ENCODE data around the gene SLC35E4.

Gene SLC35E4

GRCh38 chr22:30605449-30606110 lies 30.0 kb upstream of the SLC35E4 start:
- Histone ChIP-seq H3K36me3 (ENCODE audit: control insufficient read depth, low read length) (no peaks in the 10 kb centered on the region), H3K4me1 (ENCODE audit: control insufficient read depth, low read length) (peaks cover 51% of the 10 kb centered on the region), H4K20me1 (ENCODE audit: control insufficient read depth, insufficient read depth, low read depth, low read length) (no peaks in the 10 kb centered on the region), H3F3A (ENCODE audit: control insufficient read depth, insufficient read depth) (peaks cover 2% of the 10 kb centered on the region; the same call in 1 of the 2 replicates), H3K79me2 (ENCODE audit: control insufficient read depth, low read length) (no peaks in the 10 kb centered on the region), H3K4me2 (ENCODE audit: low read length) (peak overlapping the region; percentile 70), H3K9me3 (ENCODE audit: control insufficient read depth, insufficient read depth, low read length) (no peaks in the 10 kb centered on the region), H3K27ac (ENCODE audit: low read depth, low read length) (no peak overlapping the region), H3K9me2 (replicated peaks; ENCODE audit: control insufficient read depth, low read length) (no peaks in the 10 kb centered on the region), H3K27me3 (ENCODE audit: control insufficient read depth, low read length) (no peaks in the 10 kb centered on the region), H3K4me3 (ENCODE audit: low read length) (peak overlapping the region; percentile 37)
- no peak for TF ChIP-seq EZH2phosphoT487 (IDR thresholded peaks at IDR 0.05; ENCODE audit: borderline replicate concordance, low read length)
- TF ChIP-seq, protein P1, sequence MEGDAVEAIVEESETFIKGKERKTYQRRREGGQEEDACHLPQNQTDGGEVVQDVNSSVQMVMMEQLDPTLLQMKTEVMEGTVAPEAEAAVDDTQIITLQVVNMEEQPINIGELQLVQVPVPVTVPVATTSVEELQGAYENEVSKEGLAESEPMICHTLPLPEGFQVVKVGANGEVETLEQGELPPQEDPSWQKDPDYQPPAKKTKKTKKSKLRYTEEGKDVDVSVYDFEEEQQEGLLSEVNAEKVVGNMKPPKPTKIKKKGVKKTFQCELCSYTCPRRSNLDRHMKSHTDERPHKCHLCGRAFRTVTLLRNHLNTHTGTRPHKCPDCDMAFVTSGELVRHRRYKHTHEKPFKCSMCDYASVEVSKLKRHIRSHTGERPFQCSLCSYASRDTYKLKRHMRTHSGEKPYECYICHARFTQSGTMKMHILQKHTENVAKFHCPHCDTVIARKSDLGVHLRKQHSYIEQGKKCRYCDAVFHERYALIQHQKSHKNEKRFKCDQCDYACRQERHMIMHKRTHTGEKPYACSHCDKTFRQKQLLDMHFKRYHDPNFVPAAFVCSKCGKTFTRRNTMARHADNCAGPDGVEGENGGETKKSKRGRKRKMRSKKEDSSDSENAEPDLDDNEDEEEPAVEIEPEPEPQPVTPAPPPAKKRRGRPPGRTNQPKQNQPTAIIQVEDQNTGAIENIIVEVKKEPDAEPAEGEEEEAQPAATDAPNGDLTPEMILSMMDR (IDR thresholded peaks at IDR 0.05; ENCODE audit: low read depth, low read length, poor library complexity, severe bottlenecking): peak; percentile 89

DNA sequence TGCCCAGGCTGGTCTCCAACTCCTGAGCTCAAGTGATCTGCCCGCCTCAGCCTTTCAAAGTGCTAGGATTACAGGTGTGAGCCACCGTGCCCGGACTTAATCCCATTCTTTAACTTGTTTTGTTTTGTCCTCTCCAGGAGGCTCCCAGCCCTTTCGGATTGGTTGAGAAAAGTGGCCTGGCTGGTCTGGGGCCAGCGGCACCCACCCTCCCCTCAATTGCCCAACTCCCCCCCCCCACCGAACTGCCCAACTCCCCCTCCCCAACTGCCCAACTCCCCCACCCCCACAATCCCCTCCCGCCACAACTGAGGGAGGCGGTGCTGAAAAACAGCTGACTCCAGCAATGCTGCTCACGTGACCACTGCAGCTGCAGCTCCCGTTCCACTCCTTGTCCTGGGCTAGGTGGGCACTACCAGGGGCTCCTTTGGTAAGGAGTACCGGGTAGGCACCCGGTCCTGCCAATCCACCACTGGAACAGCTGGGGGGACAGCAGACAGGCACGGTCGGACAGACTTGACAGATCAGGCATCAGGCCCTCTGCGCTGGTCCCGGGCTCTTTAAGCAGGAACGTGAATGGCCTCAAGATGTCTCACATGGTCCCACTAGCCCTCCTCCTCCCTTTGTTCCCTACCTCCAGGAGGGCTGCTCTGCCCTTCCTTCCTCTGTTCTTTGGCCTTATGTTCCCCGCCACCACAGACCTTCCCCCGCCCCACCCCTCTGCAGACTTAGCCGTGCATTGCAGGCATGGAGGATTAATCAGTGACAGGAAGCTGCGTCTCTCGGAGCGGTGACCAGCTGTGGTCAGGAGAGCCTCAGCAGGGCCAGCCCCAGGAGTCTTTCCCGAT lies 28.9 kb upstream of the SLC35E4 start, which contains the start of gene TCN2:
TCN2 (plus strand) TSS at position 720 of the 845 bp plus-strand sequence. CDS start 158 bp downstream, outside the sequence.
- TF ChIP-seq, protein P1 (IDR thresholded peaks at IDR 0.05; ENCODE audit: low read depth, low read length, poor library complexity, severe bottlenecking): no peak
- TF ChIP-seq EZH2phosphoT487 (IDR thresholded peaks at IDR 0.05; ENCODE audit: borderline replicate concordance, low read length): no peak

DNA sequence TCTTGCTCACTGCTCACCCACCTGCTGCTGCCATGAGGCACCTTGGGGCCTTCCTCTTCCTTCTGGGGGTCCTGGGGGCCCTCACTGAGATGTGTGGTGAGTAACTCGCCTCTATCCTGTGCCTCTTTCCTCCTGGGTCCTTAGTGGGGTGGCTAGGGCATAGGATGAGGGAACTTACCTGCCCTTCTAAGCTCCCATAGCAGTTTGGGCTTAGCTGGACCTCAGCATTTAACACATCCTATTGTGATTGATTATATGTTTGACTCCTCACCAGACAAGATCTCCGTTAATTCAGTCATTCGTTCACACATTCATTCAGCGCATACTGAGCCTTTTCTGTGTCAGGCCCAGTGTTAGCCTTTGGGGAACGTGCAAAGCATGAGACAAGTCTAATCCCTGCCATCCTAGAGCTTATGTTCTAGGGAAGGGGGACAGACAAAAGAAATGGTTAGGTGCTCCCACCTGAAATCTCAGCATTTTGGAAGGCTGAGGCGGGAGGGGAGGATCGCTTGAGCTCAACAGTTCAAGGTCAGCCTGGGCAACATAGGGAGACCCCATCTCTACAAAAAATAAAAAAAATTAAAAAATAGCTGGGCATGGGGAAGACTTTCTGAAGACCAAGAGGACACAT lies 28.2 kb upstream of the SLC35E4 start:
- H3K79me2 ChIP-seq (ENCODE audit: control insufficient read depth, low read length): no peaks in the 10 kb centered on the region
- no peaks in the 10 kb centered on the region; the same call in 1 of the 2 replicates for H3F3A ChIP-seq (ENCODE audit: control insufficient read depth, insufficient read depth)
- H3K4me2 ChIP-seq (ENCODE audit: low read length): peak overlapping the region; percentile 70
- H3K36me3 ChIP-seq (ENCODE audit: control insufficient read depth, low read length): no peaks in the 10 kb centered on the region
- no peaks in the 10 kb centered on the region for H4K20me1 ChIP-seq (ENCODE audit: control insufficient read depth, insufficient read depth, low read depth, low read length)
- TF ChIP-seq EZH2phosphoT487 (IDR thresholded peaks at IDR 0.05; ENCODE audit: borderline replicate concordance, low read length): no peak
- TF ChIP-seq, protein P1 (IDR thresholded peaks at IDR 0.05; ENCODE audit: low read depth, low read length, poor library complexity, severe bottlenecking): no peak
- H3K27me3 ChIP-seq (ENCODE audit: control insufficient read depth, low read length): no peaks in the 10 kb centered on the region
- H3K27ac ChIP-seq (ENCODE audit: low read depth, low read length): no peak overlapping the region
- H3K4me1 ChIP-seq (ENCODE audit: control insufficient read depth, low read length): peaks cover 51% of the 10 kb centered on the region
- H3K9me3 ChIP-seq (ENCODE audit: control insufficient read depth, insufficient read depth, low read length): no peaks in the 10 kb centered on the region
- peak overlapping the region; percentile 58 for H3K4me3 ChIP-seq (ENCODE audit: low read length)
- no peaks in the 10 kb centered on the region for H3K9me2 ChIP-seq (replicated peaks; ENCODE audit: control insufficient read depth, low read length)

More for the DNA sequence above, 28.9 kb upstream of the SLC35E4 start, which contains the start of gene TCN2:
- Histone ChIP-seq H3K9me3 (ENCODE audit: control insufficient read depth, insufficient read depth, low read length) (no peaks in the 10 kb centered on the region), H3F3A (ENCODE audit: control insufficient read depth, insufficient read depth) (no peaks in the 10 kb centered on the region; the same call in 1 of the 2 replicates), H3K79me2 (ENCODE audit: control insufficient read depth, low read length) (no peaks in the 10 kb centered on the region), H3K4me1 (ENCODE audit: control insufficient read depth, low read length) (peaks cover 51% of the 10 kb centered on the region), H3K4me3 (ENCODE audit: low read length) (peak within 1 kb of the TSS; percentile 58), H3K27me3 (ENCODE audit: control insufficient read depth, low read length) (no peaks in the 10 kb centered on the region), H3K27ac (ENCODE audit: low read depth, low read length) (no peak within 1 kb of the TSS), H3K9me2 (replicated peaks; ENCODE audit: control insufficient read depth, low read length) (no peaks in the 10 kb centered on the region), H3K4me2 (ENCODE audit: low read length) (peak within 1 kb of the TSS; percentile 70), H4K20me1 (ENCODE audit: control insufficient read depth, insufficient read depth, low read depth, low read length) (no peaks in the 10 kb centered on the region), H3K36me3 (ENCODE audit: control insufficient read depth, low read length) (no peaks in the 10 kb centered on the region)
